ENCODE results near the gene APH1A. TPM values are rescaled to one million over a fixed set of nuclear protein-coding genes. Genes with fewer than 3 reads are reported as not detected.

Gene APH1A
- 88.9 and 92.4 TPM in 2 replicates for total RNA-seq (ENCODE audit: low replicate concordance)

DNA sequence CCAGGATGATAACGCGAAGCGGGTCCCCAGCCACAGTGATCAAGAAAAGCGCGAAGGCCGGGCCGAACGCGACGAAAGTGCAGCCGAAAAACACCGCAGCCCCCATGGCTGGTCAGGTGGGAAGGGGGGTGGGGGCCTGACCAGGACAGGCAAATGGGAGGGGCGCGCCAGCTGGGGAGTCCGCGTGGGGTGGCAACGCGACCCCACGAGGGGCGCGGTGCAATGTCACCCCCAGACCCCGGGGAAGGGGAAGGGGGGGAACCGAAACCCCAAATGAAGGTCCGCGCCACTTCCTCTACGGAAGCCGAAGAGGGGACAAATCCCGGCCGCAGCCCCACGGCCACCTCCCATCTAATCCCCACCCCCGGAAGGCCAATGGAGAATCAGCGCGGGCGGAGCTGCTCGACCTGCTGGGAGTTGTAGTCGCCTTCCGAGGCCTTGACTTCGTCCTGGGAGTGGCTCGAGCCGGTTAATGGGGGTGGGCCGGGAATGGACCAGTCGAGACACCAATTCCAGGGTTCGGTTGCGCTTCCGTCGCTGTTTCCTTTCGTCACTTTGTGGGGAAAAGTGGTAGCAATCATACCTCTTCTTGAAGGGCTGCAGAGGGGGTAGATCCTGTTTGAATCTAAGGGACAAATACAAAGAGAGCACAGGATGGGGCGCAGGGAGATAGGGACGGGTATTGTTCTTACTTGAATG lies at the start of gene APH1A:
TSS of gene APH1A (minus strand) at position 312 of the 699 bp plus-strand sequence. CDS start at position 106, 206 bp downstream.

DNA sequence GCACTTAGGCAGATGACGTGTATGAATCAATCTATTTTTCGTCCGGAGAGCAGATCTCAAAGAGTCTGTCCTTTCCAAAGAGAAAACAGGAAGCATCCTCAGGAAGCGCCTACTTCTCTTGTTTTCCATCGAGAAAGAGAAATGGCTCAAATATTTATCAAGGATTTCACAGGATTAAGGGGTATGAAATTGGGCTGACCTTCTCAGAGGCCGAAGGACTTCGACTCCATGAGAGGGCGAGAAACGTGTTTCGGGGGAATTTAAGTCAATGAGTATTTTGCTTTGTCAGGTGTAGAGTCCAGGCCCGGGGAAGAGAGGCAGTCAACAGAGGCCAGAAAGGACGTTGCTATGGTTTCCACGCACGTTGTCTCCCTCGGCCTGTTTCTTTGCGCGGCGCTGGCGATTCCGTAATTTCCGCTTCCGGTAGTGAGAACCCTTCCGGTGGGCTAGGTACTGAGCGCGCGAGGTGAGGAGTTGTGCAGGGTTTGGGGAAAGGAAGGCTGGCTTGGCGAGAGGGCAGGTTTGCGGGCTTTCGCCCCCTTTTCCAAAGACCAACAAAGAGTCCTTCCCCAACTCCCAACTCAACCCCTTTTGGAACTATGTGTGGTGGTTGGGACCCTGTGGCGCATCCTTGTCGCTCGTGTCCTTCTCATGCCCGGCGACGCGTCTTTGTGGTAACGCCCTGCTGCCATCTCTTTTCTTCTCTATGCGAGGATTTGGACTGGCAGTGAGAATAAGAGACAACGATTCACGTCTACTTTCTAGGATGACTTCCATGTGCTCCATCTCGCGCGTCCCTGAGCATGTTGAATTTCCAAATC lies 24.8 kb upstream of the APH1A start, which contains the start of gene MRPS21:
TSS of gene MRPS21 (plus strand) at position 429 of the 821 bp plus-strand sequence. CDS start 506 bp downstream, outside the sequence.

DNA sequence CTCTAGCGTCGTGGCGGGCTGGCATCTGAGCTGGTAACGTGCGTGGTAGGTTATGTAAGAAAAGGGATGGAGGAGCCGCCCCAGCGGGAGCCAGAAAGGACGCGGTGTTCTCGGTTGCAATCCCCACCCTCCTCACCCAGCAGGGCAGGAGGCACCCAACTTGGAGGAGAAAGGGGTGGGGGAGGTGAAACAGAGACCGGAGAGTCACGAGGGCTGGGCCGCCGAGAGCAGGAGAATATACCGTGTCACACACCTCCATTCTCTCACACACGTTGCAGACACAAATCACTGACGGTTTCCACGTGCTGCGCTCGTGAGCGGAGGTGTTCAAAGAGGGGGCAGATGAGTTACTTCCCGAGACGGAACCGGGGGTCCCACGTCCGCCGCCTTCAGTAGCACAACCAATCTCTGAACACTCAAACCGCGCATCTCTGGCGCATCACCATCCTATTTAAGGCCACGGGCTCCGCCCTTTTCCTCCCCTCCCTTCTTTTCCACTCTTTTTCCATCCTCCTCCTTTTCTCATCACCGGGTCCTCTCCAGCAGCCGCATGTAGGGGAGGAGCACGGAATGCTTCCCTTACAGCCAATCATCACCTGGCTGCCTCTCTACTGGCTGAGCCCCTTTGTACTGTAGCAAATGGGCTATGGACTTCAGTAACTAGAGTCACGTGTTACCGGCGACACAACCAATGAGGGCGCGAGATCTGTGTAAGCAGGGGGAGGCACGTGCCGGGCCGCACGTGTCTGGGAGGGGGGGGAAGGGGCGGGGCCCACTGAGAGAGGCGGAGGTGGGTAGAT lies 13.1 kb upstream of the APH1A start, which contains the start of gene CIART:
TSS of gene CIART (plus strand) at position 797 of the 800 bp plus-strand sequence. CDS start 714 bp downstream, outside the sequence.

DNA sequence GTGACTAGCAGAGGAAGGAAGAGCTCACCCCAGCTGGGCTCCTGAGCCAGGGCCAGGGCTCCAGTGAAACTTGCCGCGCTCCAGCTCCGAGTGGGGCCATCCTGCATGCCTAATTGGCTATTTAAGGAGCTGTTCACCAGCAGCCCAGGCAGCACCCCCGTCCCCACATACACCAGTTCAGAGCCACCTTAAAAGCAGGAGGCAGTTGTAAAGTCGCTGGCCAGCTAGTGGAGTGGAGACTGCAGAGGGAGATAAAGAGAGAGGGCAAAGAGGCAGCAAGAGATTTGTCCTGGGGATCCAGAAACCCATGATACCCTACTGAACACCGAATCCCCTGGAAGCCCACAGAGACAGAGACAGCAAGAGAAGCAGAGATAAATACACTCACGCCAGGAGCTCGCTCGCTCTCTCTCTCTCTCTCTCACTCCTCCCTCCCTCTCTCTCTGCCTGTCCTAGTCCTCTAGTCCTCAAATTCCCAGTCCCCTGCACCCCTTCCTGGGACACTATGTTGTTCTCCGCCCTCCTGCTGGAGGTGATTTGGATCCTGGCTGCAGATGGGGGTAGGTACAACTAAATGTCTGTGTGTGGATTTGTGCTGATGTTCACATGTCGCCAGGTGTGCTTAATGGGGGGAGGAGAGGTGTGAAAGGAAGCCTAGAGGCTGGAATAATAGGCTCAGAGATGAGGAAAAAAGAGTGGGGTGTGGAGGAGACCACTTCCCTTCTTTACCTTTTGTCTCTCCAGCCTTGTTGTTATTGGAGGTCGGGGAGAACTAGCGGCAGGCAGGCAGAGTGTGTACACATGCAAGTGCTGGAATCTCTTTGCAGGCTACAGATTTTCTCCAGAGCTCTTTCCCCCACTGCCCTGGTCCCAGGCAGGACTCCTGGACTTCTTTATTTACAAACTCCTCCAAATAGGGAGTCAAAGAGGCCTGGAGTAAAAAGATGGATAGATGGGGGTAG lies 10.9 kb downstream of the APH1A start, which contains the start of gene CA14:
TSS of gene CA14 (plus strand) at position 151 of the 962 bp plus-strand sequence. CDS start at position 506, 355 bp downstream.

DNA sequence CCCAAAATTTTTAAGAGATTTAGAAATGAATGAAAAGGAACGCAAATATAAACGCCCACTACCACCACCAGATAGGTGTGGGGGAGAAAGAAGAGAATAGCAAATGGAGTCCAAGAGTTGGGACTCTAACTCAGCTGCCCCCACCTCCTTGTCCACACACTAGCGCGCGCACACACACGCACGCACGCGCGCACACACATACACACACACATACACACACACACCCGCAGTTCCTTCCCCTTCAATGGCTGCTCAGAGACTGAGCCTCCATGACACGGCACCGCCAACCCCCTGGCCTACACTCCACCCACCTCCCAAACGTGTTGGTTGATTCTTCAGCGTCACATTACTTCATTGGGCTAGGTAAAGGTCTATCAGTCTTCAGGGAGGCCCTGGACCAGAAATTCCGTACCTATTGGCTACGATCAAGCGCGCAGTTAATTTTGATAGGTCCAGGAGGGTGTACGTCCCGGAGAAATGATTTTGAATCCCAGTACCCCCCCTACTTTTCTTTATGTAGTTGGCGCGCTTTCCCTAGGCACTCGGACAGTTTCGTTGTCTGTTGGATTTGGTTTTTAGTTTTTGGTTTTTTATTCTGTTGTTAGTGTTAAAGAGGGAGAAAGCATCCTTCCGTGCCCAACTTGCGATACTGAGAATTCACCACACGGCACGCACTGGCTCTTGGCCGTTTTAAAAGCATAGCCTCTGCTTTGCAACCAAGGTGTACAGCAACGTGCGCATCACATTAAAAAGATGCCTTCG lies 32.8 kb downstream of the APH1A start, which contains the start of gene ANP32E:
TSS of gene ANP32E (minus strand) at position 261 of the 762 bp plus-strand sequence. CDS start 326 bp downstream, outside the sequence.

Other genes starting within 250 kb of the APH1A start
- 31.0 and 55.6 TPM in 2 replicates for gene VPS45, start 201.2 kb downstream of the APH1A start, total RNA-seq (ENCODE audit: low replicate concordance)
- 21.2 and 74.5 TPM in 2 replicates for gene PLEKHO1, start 119.1 kb downstream of the APH1A start, total RNA-seq (ENCODE audit: low replicate concordance)
- 30.9 and 64.6 TPM in 2 replicates for gene ANP32E, start 32.9 kb downstream of the APH1A start, total RNA-seq (ENCODE audit: low replicate concordance)
- not detected in 2 replicates for gene CA14, start 11.2 kb downstream of the APH1A start, total RNA-seq (ENCODE audit: low replicate concordance)
- gene C1orf54, start 3.8 kb upstream of the APH1A start, total RNA-seq (ENCODE audit: low replicate concordance): 60.8 and 66.7 TPM in 2 replicates
- gene CIART, start 13.5 kb upstream of the APH1A start, total RNA-seq (ENCODE audit: low replicate concordance): 2.9 and 4.2 TPM in 2 replicates
- 84.2 and 132 TPM in 2 replicates for gene MRPS21, start 24.8 kb upstream of the APH1A start, total RNA-seq (ENCODE audit: low replicate concordance)
- 26.4 and 32.3 TPM in 2 replicates for gene PRPF3, start 52.5 kb upstream of the APH1A start, total RNA-seq (ENCODE audit: low replicate concordance)
- 4.1 TPM in 2 replicates for gene RPRD2, start 95.1 kb upstream of the APH1A start, total RNA-seq (ENCODE audit: low replicate concordance)
- gene TARS2, start 218.4 kb upstream of the APH1A start, total RNA-seq (ENCODE audit: low replicate concordance): 13.5 and 14.0 TPM in 2 replicates
- 7.6 and 8.4 TPM in 2 replicates for gene ECM1, start 239.1 kb upstream of the APH1A start, total RNA-seq (ENCODE audit: low replicate concordance)
- 0.23 and 0.70 TPM in 2 replicates for gene FALEC, start 246.7 kb upstream of the APH1A start, total RNA-seq (ENCODE audit: low replicate concordance)